ENCODE results near the gene SSH2.

Gene SSH2

DNA sequence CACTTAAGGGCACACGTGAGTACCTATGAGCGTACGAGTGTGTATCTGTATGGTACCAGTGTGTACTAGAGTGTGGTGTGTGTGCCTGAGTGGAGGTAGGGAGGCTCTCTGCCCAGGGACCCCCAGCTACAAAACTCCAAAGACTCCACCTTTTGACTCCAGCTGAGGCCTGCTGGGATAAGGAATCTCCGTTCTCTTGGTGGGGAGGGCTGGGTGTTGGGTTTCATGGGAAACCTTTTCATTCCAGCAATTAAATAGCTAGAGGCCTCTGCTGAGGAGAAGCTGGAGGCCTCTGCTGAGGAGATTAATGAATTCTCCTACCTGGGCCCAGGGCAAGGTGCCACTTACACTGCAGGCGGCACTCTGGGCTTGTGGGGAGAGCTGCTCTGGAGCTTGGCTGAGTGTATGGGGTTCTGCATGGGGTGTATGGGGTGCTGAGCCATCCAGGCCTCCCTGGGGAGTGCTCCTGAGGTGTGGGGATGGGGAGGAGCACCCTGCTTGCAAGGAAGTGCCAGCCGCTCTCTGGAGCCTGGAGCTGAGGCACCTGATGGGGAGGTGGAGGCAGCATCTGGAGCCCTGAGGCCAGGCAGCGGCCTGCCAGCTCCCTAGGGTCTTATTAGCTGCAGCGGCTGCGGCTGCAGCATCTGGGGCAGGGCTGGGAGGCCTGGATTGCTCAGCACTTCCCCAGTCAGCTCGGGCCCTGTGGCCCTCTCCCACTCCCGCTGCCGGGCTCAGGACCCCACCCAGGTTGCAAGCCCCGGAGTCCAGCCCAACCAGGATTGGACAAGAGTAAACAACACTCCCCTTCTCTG lies 332.5 kb downstream of the SSH2 start:
- DNase-seq: no peak

DNA sequence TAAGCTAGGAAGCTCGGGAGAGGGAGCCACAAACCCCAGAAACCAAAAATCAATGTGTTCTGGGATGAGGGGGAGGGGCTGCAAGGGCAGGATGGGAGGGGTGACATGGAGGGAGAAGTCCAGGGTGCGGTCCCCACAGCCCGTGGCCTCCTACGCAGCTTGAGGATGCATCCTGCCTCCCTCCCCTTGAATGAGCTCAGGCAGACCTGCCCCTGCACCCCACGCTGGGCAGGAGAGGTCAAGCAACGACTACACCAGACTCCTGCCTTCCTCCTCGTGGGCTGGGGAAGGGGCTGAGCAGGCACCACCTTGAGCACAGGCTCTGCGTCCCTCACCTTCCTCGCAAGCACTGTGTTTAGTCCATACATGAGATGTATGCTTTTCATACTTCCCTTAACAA lies 333.2 kb downstream of the SSH2 start:
- DNase-seq: no peak

DNA sequence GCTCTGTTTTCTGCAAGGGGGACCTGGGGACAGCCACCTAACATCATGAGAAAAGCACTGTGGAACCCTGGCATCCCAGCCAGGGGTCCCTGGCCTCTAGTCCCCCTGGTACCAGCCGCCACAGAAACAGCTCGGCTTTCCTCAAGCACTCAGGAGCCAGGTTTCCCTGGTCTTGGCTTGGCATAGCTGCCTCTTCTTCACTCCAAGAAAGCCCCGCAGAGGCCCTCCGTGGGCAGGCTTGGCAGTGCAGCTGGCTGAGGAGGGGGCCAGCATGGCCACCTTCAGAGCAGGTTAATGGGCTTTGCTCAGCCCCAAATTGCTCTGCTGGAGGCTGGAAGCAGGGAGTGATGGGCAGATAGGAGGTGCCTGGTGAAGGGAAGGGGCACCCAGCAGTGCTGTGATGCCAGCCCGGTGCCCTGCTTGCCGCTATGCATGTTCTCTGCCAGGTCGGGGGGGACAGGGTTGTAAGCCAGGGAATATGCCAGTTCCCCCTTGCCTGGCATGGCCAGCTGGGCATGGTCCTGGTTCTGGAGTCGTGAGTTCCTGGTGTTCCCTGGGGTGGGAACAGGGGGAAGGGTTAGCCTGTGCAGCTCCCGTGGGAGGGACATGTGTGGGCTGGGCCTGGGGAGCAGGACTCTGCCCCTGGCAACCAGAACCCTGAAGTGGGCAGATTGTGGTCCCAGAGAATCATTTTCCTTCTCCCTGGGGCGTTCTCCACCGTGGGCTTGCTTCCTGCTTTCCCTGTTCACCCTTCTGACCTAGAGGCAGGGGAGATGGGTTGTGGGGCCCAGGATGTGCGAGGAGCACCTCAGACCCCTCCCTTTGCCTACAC lies 333.9 kb downstream of the SSH2 start:
- DNase-seq: no peak

DNA sequence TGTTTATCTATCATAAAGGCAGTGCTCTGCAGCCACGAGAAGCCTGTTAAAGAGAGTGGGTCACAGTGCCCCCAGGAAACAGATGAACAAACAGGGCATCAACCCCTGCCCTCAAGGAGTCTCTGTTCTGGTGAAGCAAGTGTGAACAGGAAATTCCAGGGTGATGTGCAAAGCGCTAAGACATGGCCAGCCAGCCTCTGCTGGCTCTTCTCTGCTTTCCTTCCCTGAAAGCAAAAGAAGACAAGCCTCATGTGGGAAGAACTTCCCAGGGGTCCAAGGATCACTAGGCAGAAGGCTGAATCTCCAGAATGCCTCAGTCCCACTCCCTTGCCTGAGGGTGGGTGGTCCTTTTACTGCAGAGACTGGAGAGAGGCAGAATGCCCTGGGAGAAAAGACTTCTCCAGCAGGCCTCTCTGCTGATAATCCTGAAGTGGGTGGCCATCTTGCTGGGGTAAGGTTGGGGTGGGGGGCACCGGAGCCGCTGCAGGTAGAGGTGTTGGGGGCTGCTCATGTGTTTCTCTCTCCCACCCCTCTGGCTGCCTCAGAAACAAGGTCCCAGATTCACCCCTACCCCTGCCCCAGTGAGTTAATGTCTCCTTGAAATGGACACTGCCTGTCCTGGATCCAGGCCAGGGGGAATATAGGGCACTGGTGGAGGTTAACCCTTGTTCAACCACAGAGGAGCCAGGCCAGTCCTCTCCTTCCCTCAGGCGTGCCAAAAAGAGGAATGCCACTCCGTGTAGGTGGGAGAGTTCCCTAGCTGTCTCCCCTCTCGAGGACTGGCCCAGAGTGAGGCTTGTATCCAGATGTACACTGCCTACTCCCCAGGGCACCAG lies 334.7 kb downstream of the SSH2 start:
- no peak for DNase-seq

DNA sequence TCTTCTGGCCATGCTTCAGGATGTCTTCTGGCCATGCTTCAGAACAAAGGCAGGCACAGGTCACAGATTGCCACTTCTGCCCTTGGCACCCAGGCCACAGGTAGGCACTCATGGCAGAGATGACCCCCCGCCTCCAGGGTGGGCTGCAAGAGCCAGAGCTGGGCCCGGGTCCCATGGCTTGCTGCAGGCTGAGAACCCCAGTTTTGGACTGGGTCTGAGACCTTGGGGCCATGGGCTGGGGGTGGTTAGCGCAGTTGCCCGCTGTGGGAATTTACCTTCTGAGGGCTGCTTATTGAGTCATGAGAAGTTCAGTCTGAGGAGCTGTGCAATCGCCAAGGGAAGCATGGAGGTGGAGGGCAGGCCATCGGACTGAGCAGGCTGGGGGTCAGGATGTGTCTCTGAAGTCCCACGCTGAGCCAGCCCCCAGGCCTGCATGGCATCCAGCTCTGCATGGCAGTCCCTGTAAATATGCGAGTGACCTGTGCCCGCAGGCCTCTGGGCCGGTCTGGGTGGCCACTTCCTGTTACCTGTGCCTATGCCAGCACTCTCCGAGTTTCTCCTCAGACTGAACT lies 335.4 kb downstream of the SSH2 start:
- DNase-seq: no peak

DNA sequence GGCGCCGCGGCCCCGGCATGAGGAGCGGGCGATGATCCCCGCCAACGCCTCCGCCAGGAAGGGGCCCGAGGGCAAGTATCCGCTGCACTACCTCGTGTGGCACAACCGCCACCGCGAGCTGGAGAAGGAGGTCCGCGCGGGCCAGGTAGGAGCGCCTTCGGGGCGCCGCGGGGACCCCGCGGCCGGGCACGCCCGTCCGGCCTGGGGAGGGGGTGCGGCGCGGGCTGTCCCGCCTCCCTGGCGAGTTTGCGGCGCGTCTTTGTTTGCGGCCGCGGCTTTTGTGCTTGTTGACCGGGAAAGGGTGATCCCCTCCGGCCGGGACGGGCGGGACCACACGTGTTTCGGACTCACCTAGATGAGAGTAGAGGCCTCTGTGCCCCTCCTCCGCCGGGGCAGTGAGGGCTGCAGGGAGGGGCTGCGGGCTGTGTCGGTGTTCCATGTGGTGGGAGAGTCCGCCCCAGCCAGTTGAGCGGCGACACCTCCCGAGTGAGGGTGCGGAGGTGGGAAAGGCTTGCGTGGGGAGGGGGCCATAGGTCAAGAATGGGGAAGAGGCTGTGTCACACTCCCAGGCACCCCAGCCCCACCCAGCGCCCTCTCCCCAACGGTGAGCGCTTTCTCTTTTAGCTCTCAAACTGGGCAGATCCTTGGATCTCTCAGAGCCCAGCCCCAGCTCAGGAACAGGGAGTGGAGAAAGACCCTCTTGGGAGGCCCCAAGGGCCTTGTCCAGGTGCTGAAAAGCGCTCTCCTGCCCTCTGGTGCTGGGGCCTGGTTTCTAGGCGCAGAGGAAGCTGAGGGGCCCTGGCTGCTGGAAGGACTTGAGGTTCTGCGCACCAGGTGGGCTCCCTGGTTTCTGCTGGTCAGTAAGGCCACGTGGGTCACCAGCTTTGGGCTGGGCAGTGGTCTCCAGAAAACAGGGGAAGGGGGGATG lies 336.2 kb downstream of the SSH2 start:
- DNase-seq: no peak

DNA sequence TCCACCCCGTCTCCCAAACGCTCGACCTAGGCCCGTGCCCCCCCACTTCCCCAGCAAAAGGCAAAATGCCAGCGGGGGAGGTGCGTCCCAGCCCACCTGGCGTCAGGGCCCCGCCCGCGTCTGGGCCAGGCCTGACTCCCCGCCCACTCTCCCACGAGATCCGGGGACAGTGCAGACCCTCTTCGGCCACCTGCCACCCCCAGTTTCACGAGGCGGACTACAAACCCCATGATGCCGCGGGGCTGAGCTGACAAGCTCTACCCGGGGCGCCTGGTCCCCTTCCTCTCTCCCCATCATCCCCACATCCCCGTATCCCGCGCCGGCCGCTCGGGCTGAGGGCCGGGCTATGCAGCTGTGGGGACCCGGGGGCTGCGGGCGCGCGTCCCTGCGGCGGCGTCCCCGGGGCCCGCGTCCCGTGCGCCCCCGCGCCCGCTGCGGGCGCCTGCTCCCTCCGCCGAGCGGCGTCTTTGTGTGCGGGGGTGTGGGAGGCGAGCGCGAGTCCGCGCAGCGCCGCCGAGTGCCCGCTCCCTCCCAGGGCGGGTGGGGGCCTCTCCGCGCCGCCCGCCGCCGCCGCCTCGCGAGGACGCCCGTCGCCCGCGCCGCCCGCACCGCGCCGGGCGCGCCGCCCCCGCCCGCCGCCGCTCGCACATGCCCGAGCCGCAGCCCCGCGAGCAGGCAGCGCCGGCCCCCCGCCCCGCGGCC lies 337.0 kb downstream of the SSH2 start, which contains the start of gene ANKRD13B:
Gene ANKRD13B (plus strand): TSS at position 283 of the 702 bp plus-strand sequence. CDS start 490 bp downstream, outside the sequence.
- DNase-seq: peak; percentile 44

DNA sequence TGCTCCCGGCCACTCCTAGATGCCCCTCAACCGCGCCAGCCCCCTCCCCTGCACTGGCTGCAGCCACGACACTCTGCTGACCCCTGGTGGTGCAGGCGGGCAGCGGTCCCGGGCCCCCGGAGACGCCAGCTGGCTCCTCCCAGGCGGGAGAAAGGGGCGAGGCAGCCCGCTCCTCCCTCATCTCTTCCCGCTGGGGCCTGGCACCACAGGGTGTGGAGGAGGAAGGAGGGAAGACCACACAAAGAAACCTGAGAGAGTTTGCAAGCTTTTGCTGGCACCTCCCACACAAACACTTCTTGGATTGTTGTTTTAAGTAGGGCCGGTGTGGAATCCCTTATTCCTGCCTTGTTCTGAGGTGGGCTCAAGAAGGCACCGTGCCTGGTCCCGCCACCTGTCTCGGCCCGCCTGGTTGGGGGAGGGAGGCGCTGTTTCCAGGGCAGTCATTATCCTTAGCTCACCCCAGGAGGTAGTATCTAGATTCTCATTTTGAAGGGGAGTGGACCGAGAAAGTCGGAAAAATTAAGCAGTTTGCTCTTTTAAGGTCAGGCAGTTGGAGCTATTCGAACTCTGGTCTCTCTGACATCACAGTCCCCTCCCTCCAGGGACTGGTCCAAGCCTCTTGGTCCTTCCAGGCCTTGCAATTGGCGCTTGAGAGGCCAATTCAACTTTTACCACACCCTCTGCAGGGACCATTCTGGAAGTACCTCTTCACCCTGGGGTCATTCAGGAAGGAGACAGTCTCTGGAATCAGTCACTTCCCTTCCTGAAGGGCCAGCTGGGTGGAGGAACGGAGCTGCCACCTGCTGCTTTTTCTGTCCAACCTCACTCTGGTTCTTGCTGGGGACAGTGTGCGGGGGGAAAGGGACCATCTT lies 338.1 kb downstream of the SSH2 start:
- peak; percentile 83 for DNase-seq

DNA sequence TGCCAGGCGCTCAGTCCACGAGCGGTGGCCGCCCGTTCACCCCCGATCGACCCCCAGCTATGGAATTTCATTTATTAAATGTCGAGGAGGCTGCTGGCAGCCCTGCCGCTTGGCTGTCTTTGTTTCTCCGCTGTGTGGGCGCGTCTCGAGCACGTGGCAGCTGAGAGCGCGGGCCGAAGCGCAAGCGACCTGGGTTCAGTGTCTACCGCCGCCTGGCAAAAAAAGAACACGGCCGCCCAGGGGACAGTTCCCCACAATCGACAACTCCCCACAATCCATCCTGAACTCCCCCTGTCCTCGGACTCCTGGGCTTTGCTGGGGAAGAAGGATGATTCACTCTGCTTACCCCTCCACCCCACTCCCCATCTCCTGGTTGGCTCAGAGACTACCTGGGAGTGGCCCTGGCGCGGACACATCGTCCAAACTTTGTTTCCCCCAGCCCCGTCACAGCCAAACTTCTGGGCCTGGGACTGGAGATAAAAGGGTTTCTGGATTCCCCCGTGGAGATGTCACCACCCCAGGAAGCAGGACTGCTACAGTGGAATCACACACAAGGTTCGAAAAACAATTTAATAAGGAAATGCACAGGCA lies 338.8 kb downstream of the SSH2 start:
- DNase-seq: peak; percentile 57

DNA sequence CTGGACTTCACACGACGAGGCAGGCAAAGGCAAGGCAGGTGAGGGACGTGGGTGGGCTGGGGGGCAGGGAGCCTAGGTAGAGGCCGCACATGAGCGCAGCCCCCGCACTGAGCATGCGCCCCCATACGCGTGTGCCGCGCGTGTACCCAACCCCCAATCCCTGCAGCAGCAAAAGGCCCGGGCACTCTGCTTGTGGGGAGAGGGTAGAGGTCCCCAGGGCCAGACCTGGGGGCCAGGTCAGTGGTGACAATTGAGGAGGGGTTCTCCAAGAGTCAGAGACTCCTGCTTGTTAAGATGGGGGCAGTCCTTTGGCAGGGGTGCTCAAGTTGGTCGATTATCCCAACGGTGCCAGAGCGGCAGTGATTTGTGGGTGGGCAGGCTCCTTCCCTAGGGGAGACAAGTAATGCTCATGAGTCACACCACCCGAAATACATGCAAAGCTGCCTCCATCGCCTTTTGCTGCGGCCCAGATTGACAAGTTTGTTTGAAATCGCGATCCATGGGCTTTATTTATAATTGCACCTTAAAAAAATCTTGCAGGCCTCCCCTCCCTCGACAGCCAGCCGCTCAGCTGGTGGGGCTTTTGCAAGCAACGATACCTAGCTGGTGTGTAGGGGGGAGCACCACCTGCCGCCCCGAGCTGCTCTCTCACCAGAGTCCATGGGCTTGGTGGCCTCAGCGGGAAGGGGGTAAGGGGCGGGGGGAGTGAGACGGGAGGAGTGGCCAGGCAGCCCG lies 339.4 kb downstream of the SSH2 start:
- no peak for DNase-seq

DNA sequence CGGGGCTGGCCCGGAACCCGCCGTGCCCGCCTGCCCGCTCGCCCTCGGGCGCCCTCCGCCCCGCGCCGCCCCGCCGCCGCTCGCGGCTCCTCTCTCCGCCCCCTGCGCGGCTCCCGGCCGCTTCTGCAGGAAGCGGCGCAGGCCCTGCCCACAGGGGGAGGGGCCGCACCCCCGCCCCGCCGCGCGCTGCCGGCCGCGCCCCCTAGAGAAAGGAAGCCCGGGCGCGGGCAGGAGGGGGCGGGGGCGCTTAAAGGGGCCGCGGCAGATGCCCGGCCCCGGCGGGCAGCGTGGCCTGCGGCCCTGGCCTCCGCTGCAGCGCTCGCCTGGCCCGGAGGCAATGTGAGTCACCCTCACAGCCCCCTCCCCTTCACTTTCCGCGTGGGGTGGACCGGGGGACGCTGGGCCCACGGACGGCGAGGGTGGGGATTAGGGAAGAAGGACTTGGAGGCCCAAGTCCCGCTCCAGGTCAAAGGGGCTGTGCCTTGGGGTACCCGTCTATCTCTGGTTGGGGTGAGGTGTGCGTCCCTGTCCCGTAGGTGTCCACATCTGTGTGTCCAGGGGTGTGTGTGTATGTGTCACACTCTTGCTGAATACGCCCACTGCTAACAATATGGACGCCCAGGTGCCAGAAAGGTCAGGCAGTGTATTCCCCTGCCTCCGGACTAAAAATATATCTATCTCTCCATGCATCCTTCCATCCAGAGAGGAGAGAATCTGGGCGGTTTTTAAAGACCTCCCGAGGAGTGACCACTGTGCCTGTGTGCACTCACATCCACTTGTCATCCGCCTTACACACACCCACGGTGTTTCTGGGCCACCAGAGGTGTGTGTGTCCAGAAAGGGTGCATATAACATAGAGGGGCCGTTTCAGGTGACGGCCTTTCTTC lies 340.3 kb downstream of the SSH2 start, which contains the start of gene GIT1:
Gene GIT1 (minus strand): TSS at position 125 of the 887 bp plus-strand sequence. CDS start 270 bp downstream, outside the sequence.
- DNase-seq: peak; percentile 83

DNA sequence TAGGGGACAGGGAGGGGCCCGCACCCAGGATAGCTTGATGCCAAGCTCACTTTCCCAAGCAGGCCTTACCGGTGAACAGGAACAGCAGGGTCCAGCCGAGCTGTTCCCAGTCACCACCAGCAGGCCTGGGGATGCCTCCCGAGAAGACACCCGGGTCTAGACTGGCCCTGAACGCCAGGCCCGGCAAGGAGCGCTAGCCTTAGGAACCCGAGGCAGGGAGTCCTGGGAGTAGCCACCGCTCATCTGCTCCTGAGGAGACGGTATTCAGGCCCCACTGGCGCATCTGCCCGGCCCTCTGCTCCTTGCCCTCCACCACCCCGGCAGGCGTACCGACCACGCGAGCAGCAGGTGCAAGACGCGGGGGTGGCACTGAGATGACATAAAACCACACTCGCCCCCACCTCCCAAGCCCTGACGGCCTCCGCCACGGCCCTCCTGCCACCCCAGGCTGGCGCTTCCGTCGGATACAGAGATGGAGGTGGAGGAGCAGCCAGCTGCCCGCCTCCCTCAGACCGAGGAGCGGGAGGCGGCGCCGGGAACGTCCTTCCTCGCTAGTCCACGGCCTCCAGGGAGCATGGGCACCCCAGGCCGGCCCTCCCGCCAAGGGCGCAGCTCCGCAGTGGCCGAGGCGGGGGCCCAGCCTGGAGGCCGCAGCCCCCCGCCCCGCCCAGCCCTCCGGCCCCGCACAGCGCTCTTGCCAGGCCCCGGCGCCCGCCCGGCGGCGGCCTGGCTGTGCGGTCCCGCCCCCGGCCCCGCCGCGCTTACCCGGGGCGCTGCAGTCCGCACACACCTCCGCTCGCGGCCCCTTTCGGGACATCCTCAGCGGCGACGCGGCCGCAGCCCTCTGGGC lies 341.2 kb downstream of the SSH2 start:
- peak; percentile 45 for DNase-seq

DNA sequence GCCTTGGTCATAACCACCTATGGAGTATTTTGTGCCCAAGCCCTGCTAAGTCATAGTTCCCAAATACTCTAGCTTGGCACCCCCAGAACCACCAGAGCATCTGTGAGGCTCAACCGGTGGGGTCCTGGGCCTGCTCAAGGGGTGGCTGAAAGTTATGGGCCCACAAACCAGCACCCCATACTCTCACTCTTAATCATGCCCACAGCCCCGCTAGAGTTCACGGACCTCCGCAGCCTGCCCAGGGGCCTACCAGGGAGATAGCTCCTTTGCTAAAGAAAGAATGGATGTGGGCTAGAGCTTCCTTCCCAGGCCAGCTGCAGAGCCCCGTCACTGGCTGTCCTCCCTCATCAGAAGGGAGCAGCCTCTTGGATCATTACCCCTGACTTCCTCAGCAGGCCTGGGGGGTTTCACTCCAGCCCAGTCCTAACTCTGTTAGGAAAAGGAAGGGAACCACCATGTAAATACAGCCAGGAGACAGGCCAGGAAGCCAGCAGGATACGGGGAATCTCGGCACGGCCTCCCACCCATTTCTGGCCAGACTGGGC lies 341.9 kb downstream of the SSH2 start:
- DNase-seq: no peak

DNA sequence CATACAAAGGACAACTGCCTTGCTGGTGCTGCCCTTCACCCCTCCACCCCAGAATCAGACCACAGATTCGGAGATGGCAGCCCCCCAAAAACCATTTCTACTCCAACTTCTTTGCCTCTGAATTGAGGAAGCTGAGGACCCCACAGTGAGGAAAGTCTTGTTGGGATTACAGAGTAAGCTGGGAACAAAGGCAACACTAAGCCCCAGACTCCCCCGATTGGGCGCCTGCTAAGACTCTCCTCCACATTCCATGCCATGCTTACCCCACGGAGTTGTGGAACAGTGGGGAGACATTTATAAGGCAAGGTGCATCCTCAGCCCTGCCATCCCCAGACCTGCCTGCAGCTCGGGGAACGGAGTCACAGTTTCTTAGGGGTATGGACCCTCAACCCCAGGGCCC lies 342.4 kb downstream of the SSH2 start:
- no peak for DNase-seq

DNA sequence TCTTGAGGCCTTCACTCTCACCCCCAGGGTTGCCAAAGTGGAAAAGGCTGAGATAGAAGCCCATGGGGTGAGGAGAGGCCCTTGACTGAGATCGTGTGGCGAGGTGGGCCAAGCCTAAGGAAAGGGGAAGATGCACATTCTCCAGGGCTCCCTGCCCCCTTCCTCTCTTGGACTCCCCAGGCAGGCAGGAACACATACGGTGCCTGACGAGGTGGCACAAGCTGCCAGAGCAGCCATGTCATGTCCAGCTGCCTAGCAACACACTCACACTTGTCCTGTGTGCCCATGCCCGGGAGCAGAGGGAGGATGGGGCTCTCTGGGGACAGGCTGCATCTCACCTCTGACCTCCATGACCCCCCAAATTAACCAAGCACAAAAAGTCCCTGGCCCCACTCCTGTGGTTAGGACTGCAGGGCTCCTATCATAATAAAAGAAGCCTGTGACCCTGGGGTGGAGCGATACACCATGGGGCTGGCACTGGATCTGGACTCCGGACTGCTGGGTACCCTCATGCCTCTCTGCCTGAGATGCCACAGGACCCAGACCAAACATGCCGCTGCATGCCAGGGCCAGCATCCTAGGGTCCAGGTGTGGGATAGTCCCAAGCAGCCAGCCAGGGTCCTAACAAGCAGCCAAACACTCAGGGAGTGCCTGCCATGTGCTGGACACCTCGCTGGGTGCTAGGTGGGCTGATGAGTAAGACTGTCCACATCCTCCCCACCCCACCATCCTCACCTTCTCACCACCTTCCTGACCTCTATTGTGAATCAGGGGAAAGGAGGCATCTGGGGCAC lies 343.2 kb downstream of the SSH2 start:
- DNase-seq: no peak
